Smooth muscle cell (in vitro differentiated cells): Measurements from ENCODE around the gene DNAH8. TPM values are rescaled to one million over a fixed set of nuclear protein-coding genes. Genes with fewer than 3 reads are reported as not detected.

Experiments
- DNase-seq: peaks from one replicate; lab custom pipeline; 2025; ENCODE audit not compliant: unreplicated experiment; lab: John Stamatoyannopoulos, UW
- H2AFZ ChIP-seq: fragments of 200-600 bp; sonication (generic); 2 replicates; pipeline ENCODE4 v1.6.0; 2016; ENCODE audit warnings: antibody characterized with exemption, low read depth, mild to moderate bottlenecking
- H3F3A ChIP-seq: fragments of 200-600 bp; sonication (generic); 2 replicates; pipeline ENCODE4 v1.6.0; 2017; ENCODE audit warnings: antibody characterized with exemption, low read depth
- H3K27ac ChIP-seq: fragments of 200-600 bp; sonication (generic); 2 replicates; pipeline ENCODE4 v1.5.1; 2016; ENCODE audit warnings: low read depth, mild to moderate bottlenecking
- H3K27me3 ChIP-seq: fragments of 200-600 bp; sonication (generic); 2 replicates; pipeline ENCODE4 v1.6.1; 2016; ENCODE audit warnings: low read depth, mild to moderate bottlenecking
- H3K36me3 ChIP-seq: fragments of 200-600 bp; sonication (generic); 2 replicates; pipeline ENCODE4 v1.5.1; 2016; ENCODE audit warnings: low read depth
- H3K4me1 ChIP-seq: fragments of 200-600 bp; sonication (generic); 2 replicates; pipeline ENCODE4 v1.5.1; 2016; ENCODE audit warnings: low read depth
- H3K4me2 ChIP-seq: fragments of 200-600 bp; sonication (generic); 2 replicates; pipeline ENCODE4 v1.6.0; 2016; ENCODE audit warnings: mild to moderate bottlenecking
- H3K4me3 ChIP-seq: fragments of 200-600 bp; sonication (generic); 2 replicates; pipeline ENCODE4 v1.5.1; 2016; ENCODE audit warnings: mild to moderate bottlenecking
- H3K79me2 ChIP-seq: fragments of 200-600 bp; sonication (generic); 2 replicates; pipeline ENCODE4 v1.6.0; 2016; ENCODE audit warnings: low read depth, mild to moderate bottlenecking
- H3K9ac ChIP-seq: fragments of 200-600 bp; sonication (generic); 2 replicates; pipeline ENCODE4 v1.6.0; 2016; ENCODE audit warnings: low read depth
- H3K9me3 ChIP-seq: fragments of 200-600 bp; sonication (generic); replicated peaks from 2 replicates; pipeline ENCODE4 v1.5.1; 2016; ENCODE audit warnings: low read depth
- H4K20me1 ChIP-seq: fragments of 200-600 bp; sonication (generic); 2 replicates; pipeline ENCODE4 v1.6.0; 2016; ENCODE audit warnings: low read depth
- CTCF ChIP-seq: fragments of 200-600 bp; sonication (generic); IDR thresholded peaks from 2 replicates; pipeline ENCODE4 v1.5.1; 2017; ENCODE audit warnings: borderline replicate concordance, mild to moderate bottlenecking, antibody characterized with exemption; ENCODE audit not compliant: insufficient read depth, poor library complexity, severe bottlenecking
- WGBS: methylation state at CpG from one replicate; pipeline ENCODE4 v1.1.7; 2016; ENCODE audit warnings: low lambda C conversion rate; 5-methylcytosine and 5-hydroxymethylcytosine counted together
- polyA plus RNA-seq: library from polyadenylated mRNA; unstranded; fragments of >200 nt; fragmentation: Nextera tagmentation; extraction: Ambion mirVana; gene quantifications from 2 replicates; pipeline ENCODE4 v1.2.1, GENCODE V29; 2016
- total RNA-seq: library from RNA; depleted of rRNA; stranded (reverse); fragments of >200 nt; gene quantifications from 2 replicates; pipeline ENCODE4 v1.2.3, GENCODE V29; 2014

Gene DNAH8
- total and polyA plus RNA-seq, 2 experiments from 2014 or later, result not detected

GRCh38 chr6:38973178-38974057 is 258.3 kb downstream of the DNAH8 start:
- Histone ChIP-seq H3K4me2 (no peak overlapping the region), H3K36me3 (no peaks in the 10 kb centered on the region), H3K4me1 (peaks cover 12% of the 10 kb centered on the region), H3K9me3 (no peaks in the 10 kb centered on the region), H2AFZ (no peak overlapping the region), H3K9ac (no peak overlapping the region), H3K27me3 (peaks cover 58% of the 10 kb centered on the region), H3K27ac (no peak overlapping the region), H3K79me2 (no peaks in the 10 kb centered on the region), H3K4me3 (no peak overlapping the region), H3F3A (no peaks in the 10 kb centered on the region), H4K20me1 (no peaks in the 10 kb centered on the region)
- WGBS, result 69% methylated on average over 8 of the region's 8 CpGs
- no peak for DNase-seq
- TF ChIP-seq CTCF, result peak; percentile 48

- 62% methylated on average over 7 of the region's 7 CpGs for WGBS
- DNase-seq, result no peak
- TF ChIP-seq CTCF, result no peak
- Histone ChIP-seq H3K9me3 (no peaks in the 10 kb centered on the region), H3K27ac (no peak overlapping the region), H3K27me3 (peaks cover 65% of the 10 kb centered on the region), H3K36me3 (no peaks in the 10 kb centered on the region), H3K4me3 (no peak overlapping the region), H3K79me2 (no peaks in the 10 kb centered on the region), H3K9ac (no peak overlapping the region), H3K4me2 (no peak overlapping the region), H3K4me1 (peaks cover 12% of the 10 kb centered on the region), H4K20me1 (no peaks in the 10 kb centered on the region), H2AFZ (no peak overlapping the region), H3F3A (no peaks in the 10 kb centered on the region)
These were observed 259.5 kb downstream of the DNAH8 start for GRCh38 chr6:38974389-38975151.

DNA sequence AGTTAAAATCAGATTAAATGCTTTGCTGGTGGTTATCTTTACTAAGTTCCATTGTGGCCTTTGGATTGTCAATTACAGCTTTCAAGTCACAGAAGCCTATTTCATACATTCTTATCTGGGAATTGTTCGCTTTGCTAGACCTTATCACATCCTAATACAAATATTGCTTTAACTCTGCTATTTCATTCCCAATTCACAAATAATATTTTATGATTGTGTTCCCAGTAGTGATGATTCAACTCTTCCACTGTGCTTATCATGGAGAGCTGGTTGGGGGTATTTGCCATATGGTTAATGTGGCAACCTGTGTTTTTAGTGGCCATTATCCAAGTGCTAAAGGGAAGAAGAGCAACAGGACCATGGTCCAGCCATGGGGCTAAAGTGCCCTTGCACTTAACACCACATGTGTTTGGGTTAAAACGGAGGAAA is 260.5 kb downstream of the DNAH8 start:
- no peak overlapping the region for H3K27ac ChIP-seq
- DNase-seq, result no peak
- H3K4me3 ChIP-seq, result no peak overlapping the region
- TF ChIP-seq CTCF, result no peak
- no peaks in the 10 kb centered on the region for H4K20me1 ChIP-seq
- WGBS, result 58% methylated on average over 2 of the region's 2 CpGs
- peaks cover 12% of the 10 kb centered on the region for H3K4me1 ChIP-seq
- H3K9me3 ChIP-seq, result no peaks in the 10 kb centered on the region
- H3K79me2 ChIP-seq, result no peaks in the 10 kb centered on the region
- H3K9ac ChIP-seq, result no peak overlapping the region
- peaks cover 71% of the 10 kb centered on the region for H3K27me3 ChIP-seq
- H3K36me3 ChIP-seq, result no peaks in the 10 kb centered on the region
- H2AFZ ChIP-seq, result no peak overlapping the region
- no peak overlapping the region for H3K4me2 ChIP-seq
- no peaks in the 10 kb centered on the region for H3F3A ChIP-seq
